ENCODE results near the gene CATSPER2.
"Not testable (repeated sequence)": the region's sequence is repeated elsewhere in the genome, so short reads cannot be mapped to it uniquely, and the experiment has no call there.

Gene CATSPER2

GRCh38 chr15:43648649-43649429 is at the start of gene CATSPER2:
Gene CATSPER2 (minus strand): TSS chr15:43648844. CDS start chr15:43648061, 783 bp downstream.
- no peak for DNase-seq (ENCODE audit: low read depth)

GRCh38 chr15:43693148-43694022 is 44.7 kb upstream of the CATSPER2 start, which contains the start of gene CKMT1A:
Gene CKMT1A (plus strand): TSS chr15:43693859. CDS start chr15:43694051, 192 bp downstream.
- not testable (repeated sequence) for DNase-seq (ENCODE audit: low read depth)

GRCh38 chr15:43692679-43693078 is 44.0 kb upstream of the CATSPER2 start:
- not testable (repeated sequence) for DNase-seq (ENCODE audit: low read depth)

GRCh38 chr15:43689604-43690301 is 41.1 kb upstream of the CATSPER2 start:
- not testable (repeated sequence) for DNase-seq (ENCODE audit: low read depth)

GRCh38 chr15:43674175-43674574 is 25.5 kb upstream of the CATSPER2 start:
- not testable (repeated sequence) for DNase-seq (ENCODE audit: low read depth)

GRCh38 chr15:43666177-43666576 is 17.5 kb upstream of the CATSPER2 start:
- not testable (repeated sequence) for DNase-seq (ENCODE audit: low read depth)

- not testable (repeated sequence) for DNase-seq (ENCODE audit: low read depth)
Measured at GRCh38 chr15:43663333-43663732, 14.7 kb upstream of the CATSPER2 start.

- not testable (repeated sequence) for DNase-seq (ENCODE audit: low read depth)
Measured at GRCh38 chr15:43662293-43662692, 13.6 kb upstream of the CATSPER2 start.

DNA sequence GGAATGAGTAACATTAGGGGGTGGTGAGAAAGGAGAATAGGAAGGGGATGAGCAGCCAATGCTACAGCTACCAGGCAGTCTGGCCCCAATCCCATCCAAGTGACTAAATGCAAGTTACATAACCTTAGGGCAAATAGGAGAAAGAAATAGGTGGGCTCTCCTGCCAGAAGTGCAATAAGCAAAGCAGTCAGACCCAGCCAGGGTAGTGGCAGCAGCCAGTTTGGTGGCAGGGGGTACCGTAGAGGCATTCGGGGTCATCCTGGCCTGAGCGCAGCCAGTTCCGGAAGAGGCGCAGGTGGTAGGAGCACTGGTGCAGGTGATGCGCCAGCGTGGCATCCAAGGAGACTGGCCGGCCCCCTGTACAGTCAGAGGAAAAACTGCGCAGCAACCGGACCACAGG is 11.1 kb upstream of the CATSPER2 start:
- not testable (repeated sequence) for DNase-seq (ENCODE audit: low read depth)

DNA sequence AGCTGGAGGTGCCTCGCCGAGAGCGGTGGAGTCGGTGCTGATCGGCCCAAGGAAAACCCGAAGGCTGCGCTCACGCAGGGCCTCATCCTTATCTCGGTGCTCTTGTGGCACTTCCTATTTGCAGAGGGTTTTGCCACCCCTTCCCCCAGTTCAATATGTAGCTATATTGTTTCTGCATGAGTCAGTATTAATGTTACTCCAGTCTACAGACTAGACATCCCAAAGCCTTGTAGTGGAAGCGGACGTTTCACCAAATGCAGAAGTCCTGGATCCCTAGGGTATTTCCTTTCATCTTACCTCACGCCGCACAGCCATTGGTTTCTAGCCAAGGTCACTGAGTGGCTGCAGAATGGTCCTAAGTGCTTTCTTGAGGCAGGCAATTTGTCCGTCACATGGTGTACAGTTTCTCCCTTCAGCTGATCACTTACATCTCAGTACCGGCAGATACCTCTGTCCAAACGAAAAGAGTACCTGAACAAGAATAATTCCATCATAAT is 834 bp upstream of the CATSPER2 start:
- DNase-seq (ENCODE audit: low read depth): not testable (repeated sequence)

- not testable (repeated sequence) for DNase-seq (ENCODE audit: low read depth)
Measured at GRCh38 chr15:43638464-43639204, 10.0 kb downstream of the CATSPER2 start.

DNA sequence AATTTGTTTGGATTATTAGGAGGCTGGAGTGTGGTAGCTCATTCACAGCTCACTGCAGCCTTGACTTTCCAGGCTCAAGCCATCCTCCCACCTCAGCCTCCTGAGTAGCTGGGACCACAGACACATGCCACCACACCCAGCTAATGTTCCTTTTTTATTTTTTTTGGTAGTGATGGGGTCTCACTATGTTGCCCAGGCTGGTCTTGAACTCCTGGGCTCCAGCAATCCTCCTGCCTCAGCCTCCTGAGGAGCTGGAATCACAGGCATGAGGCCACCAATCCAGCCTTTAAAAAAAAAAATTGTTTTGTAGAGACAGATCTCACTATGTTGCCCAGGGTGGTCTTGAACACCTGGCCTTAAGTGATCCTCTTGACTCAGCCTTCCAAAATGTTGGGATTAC is 21.7 kb downstream of the CATSPER2 start:
- not testable (repeated sequence) for DNase-seq (ENCODE audit: low read depth)

DNA sequence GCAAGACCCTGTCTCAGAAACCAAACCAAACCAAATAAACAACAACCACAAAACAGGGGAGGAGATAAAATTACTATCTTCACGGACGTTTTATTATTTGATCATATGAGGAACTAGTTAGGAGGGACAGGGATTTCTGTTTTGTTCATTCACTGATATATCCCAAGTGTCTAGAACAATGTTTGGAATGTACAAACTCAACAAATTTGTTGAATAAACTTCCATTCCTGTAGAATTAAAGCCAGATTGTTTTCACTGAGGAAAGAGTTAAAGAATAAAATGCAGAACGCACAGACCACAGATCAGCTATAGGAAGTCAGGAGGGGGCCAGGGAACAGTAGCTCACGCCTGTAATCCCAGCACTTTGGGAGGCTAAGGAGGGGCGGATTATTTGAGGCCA is 23.5 kb downstream of the CATSPER2 start:
- no peak for DNase-seq (ENCODE audit: low read depth)

DNA sequence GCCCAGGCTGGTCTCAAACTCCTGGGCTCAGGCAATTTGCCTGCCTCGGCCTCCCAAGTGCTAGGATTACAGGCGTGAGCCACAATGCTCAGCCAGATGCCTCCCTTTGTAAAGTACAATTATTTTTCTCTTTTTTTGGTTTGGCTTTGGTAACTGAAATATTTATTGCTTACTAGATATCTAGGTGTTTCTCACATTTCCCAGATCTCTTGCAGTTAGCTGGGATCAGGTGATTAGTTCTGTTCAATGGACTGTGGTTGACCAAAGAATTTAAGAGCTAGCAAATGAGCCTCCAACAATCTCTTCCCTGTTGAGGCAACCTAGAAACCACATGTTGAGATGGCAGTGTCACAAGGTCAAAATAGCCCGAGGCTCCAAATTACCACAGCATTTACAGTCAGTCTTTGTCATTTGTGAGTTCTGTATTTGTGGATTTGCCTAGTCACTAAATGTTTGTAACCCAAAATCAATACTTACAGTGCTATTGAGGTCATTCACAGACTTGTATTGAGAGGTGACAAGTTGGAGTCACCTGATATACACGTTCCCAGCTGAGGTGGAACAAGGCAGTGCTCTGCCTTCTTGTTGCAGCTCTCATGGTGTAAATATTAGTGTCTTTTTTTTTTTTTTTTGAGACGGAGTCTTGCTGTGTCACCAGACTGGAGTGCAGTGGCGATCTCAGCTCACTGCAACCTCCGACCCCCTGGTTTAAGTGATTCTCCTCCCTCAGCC is 26.4 kb downstream of the CATSPER2 start:
- DNase-seq (ENCODE audit: low read depth): not testable (repeated sequence)

- not testable (repeated sequence) for DNase-seq (ENCODE audit: low read depth)
Measured at GRCh38 chr15:43618700-43619099, 29.9 kb downstream of the CATSPER2 start, which contains the start of gene STRC. Gene STRC (minus strand): TSS chr15:43618800. CDS start chr15:43618722, 78 bp downstream.

DNA sequence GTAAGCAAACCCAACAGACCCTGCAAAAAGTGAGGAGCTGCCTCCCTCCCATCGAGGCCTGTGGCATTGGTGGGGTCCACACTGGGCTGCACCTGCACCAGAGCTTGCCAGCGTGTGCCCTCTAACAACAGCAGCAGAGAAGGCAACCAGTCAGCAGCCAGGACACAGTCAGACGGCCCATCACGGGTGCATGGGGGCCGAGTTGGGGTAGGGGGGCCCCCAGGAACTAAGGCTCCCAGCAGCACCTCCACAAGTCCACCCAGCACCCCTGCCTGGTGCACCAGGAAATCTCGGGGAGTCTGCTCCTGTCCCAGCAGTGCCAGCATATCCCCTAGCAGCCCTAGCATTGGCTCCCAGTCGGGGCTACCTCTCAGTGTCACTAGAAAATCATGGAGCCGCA is 30.9 kb downstream of the CATSPER2 start:
- not testable (repeated sequence) for DNase-seq (ENCODE audit: low read depth)

GRCh38 chr15:43602233-43602632 is 46.4 kb downstream of the CATSPER2 start:
- not testable (repeated sequence) for DNase-seq (ENCODE audit: low read depth)

DNA sequence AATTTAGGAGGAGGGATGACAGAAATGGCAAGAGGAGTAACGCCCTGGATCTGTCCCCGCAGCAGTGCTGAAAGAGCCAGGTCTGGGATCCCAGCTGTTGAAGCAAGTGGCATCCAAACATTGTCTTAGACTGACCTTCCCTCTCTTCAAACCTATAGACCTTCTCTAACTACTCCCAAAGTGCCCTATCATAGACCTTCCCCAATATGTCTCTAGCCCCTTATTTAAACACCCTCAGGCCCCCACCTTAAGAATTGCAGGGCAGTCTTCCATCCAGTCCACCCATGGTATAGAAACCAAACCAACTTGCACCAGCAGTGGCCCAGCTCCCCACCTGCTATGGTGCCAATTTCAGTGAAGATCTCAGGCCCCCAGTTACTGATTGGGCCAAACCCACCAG is 48.4 kb downstream of the CATSPER2 start:
- not testable (repeated sequence) for DNase-seq (ENCODE audit: low read depth)

GRCh38 chr15:43599131-43599530 is 49.5 kb downstream of the CATSPER2 start:
- DNase-seq (ENCODE audit: low read depth): not testable (repeated sequence)

Data from stimulated activated CD8-positive, alpha-beta memory T cell treated with anti-CD3 and anti-CD28 coated beads, Interleukin-12 subunit alpha, Interleukin-12 subunit beta, amount 100 ng/mL, for 4 hours (primary cell).